ENCODE data around the gene ANO10. TPM values are rescaled to one million over a fixed set of nuclear protein-coding genes. Genes with fewer than 3 reads are reported as not detected.

ANO10 gene
- polyA plus RNA-seq, 1 donor: 21.5 TPM

GRCh38 chr3:43320288-43320687, 301.5 kb downstream of the ANO10 start:
- H3K27ac ChIP-seq (ENCODE audit: low read length): no peak overlapping the region

GRCh38 chr3:43319794-43320193, 302.0 kb downstream of the ANO10 start:
- Histone ChIP-seq H3K4me1 (ENCODE audit: control insufficient read depth, insufficient read depth, low read length) (peaks cover 15% of the 10 kb centered on the region), H3K9me3 (ENCODE audit: control insufficient read depth, low read depth, low read length) (no peaks in the 10 kb centered on the region)
- no CpG with 5 or more reads among the region's 3 CpGs for WGBS (ENCODE audit: insufficient coverage, low lambda C conversion rate)

More at GRCh38 chr3:43320288-43320687, 301.5 kb downstream of the ANO10 start:
- no peaks in the 10 kb centered on the region for H3K27me3 ChIP-seq (ENCODE audit: control insufficient read depth, insufficient read depth, low read length)
- H3K9me3 ChIP-seq (ENCODE audit: control insufficient read depth, low read depth, low read length): no peaks in the 10 kb centered on the region
- 100% methylated on average over 1 of the region's 5 CpGs for WGBS (ENCODE audit: insufficient coverage, low lambda C conversion rate)
- no peak overlapping the region for H3K4me3 ChIP-seq (ENCODE audit: low read length)
- no peak for DNase-seq
- H3K36me3 ChIP-seq (ENCODE audit: control insufficient read depth, insufficient read depth, low read length): peaks cover 2% of the 10 kb centered on the region
- peaks cover 13% of the 10 kb centered on the region for H3K4me1 ChIP-seq (ENCODE audit: control insufficient read depth, insufficient read depth, low read length)

GRCh38 chr3:43319376-43319775, 302.4 kb downstream of the ANO10 start:
- Histone ChIP-seq H3K27me3 (ENCODE audit: control insufficient read depth, insufficient read depth, low read length) (no peaks in the 10 kb centered on the region), H3K4me1 (ENCODE audit: control insufficient read depth, insufficient read depth, low read length) (peaks cover 16% of the 10 kb centered on the region), H3K4me3 (ENCODE audit: low read length) (no peak overlapping the region), H3K9me3 (ENCODE audit: control insufficient read depth, low read depth, low read length) (no peaks in the 10 kb centered on the region), H3K36me3 (ENCODE audit: control insufficient read depth, insufficient read depth, low read length) (peaks cover 2% of the 10 kb centered on the region), H3K27ac (ENCODE audit: low read length) (no peak overlapping the region)
- DNase-seq: no peak
- WGBS (ENCODE audit: insufficient coverage, low lambda C conversion rate): 96% methylated on average over 4 of the region's 6 CpGs

More at GRCh38 chr3:43319794-43320193, 302.0 kb downstream of the ANO10 start:
- peaks cover 2% of the 10 kb centered on the region for H3K36me3 ChIP-seq (ENCODE audit: control insufficient read depth, insufficient read depth, low read length)
- no peak overlapping the region for H3K4me3 ChIP-seq (ENCODE audit: low read length)
- H3K27ac ChIP-seq (ENCODE audit: low read length): no peak overlapping the region
- DNase-seq: no peak
- H3K27me3 ChIP-seq (ENCODE audit: control insufficient read depth, insufficient read depth, low read length): no peaks in the 10 kb centered on the region

DNA sequence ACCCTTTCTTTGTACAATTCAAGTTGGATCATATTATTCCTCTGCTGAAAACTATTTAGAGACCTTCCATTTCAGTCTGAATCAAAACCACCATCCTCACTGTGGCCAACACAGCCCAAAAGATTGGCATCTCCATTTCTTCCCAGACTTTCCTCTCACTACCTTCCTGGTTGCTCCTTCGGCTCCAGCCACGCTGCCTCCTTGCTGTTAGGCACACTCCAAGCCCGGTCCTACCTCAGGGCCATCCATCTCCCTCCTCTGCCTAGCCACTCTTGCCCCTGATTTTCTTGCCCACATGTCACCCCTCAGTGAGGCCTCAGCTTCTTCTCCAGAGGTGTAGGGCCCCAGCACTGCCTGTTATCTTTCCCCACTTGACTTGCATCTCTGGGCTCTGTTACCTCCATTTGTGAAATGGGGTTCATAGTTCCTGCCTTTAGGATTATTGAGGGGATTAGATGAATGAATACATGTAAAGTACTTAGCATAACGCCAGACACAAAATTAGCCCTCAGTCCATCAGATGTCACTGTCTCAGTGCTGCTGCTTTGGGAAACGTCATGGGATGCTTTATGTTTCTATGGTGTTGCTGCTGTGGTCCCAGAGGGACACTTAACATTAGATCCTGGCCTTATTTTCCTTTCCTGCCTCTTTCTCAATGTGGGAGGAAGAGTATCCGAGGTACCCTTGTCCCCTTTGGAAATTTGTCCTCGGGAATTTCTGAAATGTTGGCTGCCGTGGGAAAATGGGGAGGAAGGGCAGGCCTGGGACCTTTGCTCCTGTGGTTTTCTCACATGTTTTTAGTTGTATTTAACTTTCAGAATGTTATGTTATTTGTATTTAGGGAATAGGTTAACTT, 304.1 kb downstream of the ANO10 start:
- peak in 1 of 2 donors; percentile 31 for DNase-seq
- no peaks in the 10 kb centered on the region for H3K9me3 ChIP-seq (ENCODE audit: control insufficient read depth, low read depth, low read length)
- H3K27me3 ChIP-seq (ENCODE audit: control insufficient read depth, insufficient read depth, low read length): no peaks in the 10 kb centered on the region
- 88% methylated on average over 5 of the region's 8 CpGs for WGBS (ENCODE audit: insufficient coverage, low lambda C conversion rate)
- peak overlapping the region; percentile 81 for H3K27ac ChIP-seq (ENCODE audit: low read length)
- peaks cover 16% of the 10 kb centered on the region for H3K4me1 ChIP-seq (ENCODE audit: control insufficient read depth, insufficient read depth, low read length)
- H3K36me3 ChIP-seq (ENCODE audit: control insufficient read depth, insufficient read depth, low read length): peaks cover 2% of the 10 kb centered on the region
- H3K4me3 ChIP-seq (ENCODE audit: low read length): no peak overlapping the region

- no peaks in the 10 kb centered on the region for H3K9me3 ChIP-seq (ENCODE audit: control insufficient read depth, low read depth, low read length)
- WGBS (ENCODE audit: insufficient coverage, low lambda C conversion rate): 80% methylated on average over 1 of the region's 4 CpGs
- H3K4me1 ChIP-seq (ENCODE audit: control insufficient read depth, insufficient read depth, low read length): peaks cover 16% of the 10 kb centered on the region
- no peak overlapping the region for H3K4me3 ChIP-seq (ENCODE audit: low read length)
- H3K36me3 ChIP-seq (ENCODE audit: control insufficient read depth, insufficient read depth, low read length): peaks cover 2% of the 10 kb centered on the region
- peak overlapping the region; percentile 81 for H3K27ac ChIP-seq (ENCODE audit: low read length)
- peak; percentile 22 to 56 for DNase-seq
- no peaks in the 10 kb centered on the region for H3K27me3 ChIP-seq (ENCODE audit: control insufficient read depth, insufficient read depth, low read length)
These were observed 304.9 kb downstream of the ANO10 start for GRCh38 chr3:43316783-43317460.

Other genes with a start within 250 kb of the ANO10 start
- gene ABHD5, start 68.9 kb upstream of the ANO10 start, polyA plus RNA-seq: 47.5 TPM

Measured in large intestine (tissue), 3 donors.